WTC11 (cell line): ENCODE measurements around the gene CDCA5.

Experiments
- ESRRA ChIP-seq: sonication (generic); formaldehyde crosslinking; IDR thresholded peaks from 2 replicates; pipeline ENCODE4 v1.8.1; 2022; ENCODE audit warnings: mild to moderate bottlenecking, missing genetic modification reagents, borderline replicate concordance
- NFYB ChIP-seq: sonication (generic); formaldehyde crosslinking; conservative IDR thresholded peaks from 2 replicates; pipeline ENCODE4 v1.8.0; 2022; ENCODE audit warnings: low read depth, missing genetic modification reagents
- SP1 ChIP-seq: sonication (generic); formaldehyde crosslinking; conservative IDR thresholded peaks from 2 replicates; pipeline ENCODE4 v1.8.1; 2022; ENCODE audit warnings: missing genetic modification reagents
- TEAD1 ChIP-seq: sonication (generic); formaldehyde crosslinking; IDR thresholded peaks from 2 replicates; pipeline ENCODE4 v1.8.0; 2022; ENCODE audit warnings: mild to moderate bottlenecking, missing genetic modification reagents
- TF ChIP-seq, protein P1 (sequence below): fragments of 200-600 bp; IDR thresholded peaks from 2 replicates; pipeline ENCODE4 v1.8.0; 2022; ENCODE audit warnings: antibody characterized with exemption
- TF ChIP-seq, protein P2 (sequence below): sonication (generic); formaldehyde crosslinking; IDR thresholded peaks from 2 replicates; pipeline ENCODE4 v1.8.1; 2023; ENCODE audit warnings: mild to moderate bottlenecking, missing genetic modification reagents
- TF ChIP-seq, protein P3 (sequence below): sonication (generic); formaldehyde crosslinking; IDR thresholded peaks from 2 replicates; pipeline ENCODE4 v1.8.1; 2022; ENCODE audit warnings: low read depth, mild to moderate bottlenecking, moderate library complexity, missing genetic modification reagents, borderline replicate concordance

DNA sequence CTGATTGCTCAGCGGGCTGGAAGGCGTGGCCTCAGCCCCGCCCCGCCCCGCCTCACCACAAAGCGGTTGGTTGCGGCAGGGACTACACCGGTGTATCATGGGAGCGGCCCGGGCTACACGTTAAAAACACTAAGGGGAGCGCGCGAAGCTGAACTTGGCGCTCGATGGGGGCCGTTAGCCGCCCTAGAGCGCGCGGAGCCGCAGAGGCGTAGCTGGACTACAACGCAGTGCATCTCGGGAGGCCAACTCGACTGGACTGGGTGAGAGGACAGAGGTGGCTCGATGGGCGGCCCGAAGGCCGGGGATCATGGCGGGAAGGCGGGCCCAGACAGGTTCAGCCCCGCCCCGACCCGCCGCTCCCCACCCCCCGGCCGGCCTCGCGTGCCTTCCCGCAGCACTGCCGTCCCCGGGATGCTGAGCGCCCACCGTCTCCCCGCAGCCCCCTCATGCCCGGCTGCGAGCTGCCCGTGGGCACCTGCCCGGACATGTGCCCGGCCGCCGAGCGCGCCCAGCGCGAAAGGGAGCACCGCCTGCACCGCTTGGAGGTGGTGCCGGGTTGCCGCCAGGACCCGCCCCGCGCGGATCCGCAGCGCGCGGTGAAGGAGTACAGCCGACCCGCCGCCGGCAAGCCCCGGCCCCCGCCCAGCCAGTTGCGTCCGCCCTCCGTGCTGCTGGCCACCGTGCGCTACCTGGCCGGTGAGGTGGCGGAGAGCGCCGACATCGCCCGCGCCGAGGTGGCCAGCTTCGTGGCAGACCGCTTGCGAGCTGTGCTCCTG, 42.8 kb downstream of the CDCA5 start, which contains the start of gene SAC3D1:
- TF ChIP-seq, protein P1, sequence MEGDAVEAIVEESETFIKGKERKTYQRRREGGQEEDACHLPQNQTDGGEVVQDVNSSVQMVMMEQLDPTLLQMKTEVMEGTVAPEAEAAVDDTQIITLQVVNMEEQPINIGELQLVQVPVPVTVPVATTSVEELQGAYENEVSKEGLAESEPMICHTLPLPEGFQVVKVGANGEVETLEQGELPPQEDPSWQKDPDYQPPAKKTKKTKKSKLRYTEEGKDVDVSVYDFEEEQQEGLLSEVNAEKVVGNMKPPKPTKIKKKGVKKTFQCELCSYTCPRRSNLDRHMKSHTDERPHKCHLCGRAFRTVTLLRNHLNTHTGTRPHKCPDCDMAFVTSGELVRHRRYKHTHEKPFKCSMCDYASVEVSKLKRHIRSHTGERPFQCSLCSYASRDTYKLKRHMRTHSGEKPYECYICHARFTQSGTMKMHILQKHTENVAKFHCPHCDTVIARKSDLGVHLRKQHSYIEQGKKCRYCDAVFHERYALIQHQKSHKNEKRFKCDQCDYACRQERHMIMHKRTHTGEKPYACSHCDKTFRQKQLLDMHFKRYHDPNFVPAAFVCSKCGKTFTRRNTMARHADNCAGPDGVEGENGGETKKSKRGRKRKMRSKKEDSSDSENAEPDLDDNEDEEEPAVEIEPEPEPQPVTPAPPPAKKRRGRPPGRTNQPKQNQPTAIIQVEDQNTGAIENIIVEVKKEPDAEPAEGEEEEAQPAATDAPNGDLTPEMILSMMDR, result no peak
- TF ChIP-seq ESRRA (CRISPR knock-in tag) (0 out of 2 replicates have a peak, but pooled peaks have one; percentile 62), NFYB (CRISPR knock-in tag) (peak; percentile 17; the same call in 1 of the 2 replicates), SP1 (CRISPR knock-in tag) (peak; percentile 79), TEAD1 (CRISPR knock-in tag) (no peak)
- TF ChIP-seq, protein P2, sequence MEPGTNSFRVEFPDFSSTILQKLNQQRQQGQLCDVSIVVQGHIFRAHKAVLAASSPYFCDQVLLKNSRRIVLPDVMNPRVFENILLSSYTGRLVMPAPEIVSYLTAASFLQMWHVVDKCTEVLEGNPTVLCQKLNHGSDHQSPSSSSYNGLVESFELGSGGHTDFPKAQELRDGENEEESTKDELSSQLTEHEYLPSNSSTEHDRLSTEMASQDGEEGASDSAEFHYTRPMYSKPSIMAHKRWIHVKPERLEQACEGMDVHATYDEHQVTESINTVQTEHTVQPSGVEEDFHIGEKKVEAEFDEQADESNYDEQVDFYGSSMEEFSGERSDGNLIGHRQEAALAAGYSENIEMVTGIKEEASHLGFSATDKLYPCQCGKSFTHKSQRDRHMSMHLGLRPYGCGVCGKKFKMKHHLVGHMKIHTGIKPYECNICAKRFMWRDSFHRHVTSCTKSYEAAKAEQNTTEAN, result no peak
- TF ChIP-seq, protein P3, sequence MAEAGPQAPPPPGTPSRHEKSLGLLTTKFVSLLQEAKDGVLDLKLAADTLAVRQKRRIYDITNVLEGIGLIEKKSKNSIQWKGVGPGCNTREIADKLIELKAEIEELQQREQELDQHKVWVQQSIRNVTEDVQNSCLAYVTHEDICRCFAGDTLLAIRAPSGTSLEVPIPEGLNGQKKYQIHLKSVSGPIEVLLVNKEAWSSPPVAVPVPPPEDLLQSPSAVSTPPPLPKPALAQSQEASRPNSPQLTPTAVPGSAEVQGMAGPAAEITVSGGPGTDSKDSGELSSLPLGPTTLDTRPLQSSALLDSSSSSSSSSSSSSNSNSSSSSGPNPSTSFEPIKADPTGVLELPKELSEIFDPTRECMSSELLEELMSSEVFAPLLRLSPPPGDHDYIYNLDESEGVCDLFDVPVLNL (CRISPR knock-in tag), result 0 out of 2 replicates have a peak, but pooled peaks have one; percentile 62
